Endothelial cell of hepatic sinusoid (primary cell): ENCODE results near the gene TMEM121.

Source experiments
- in situ Hi-C: cut with HindIII; loops from 2 replicates; pipeline ENCODE4 v1.10.0; 2017; ENCODE audit warnings: low sequenced_read_pairs

Gene TMEM121

DNA sequence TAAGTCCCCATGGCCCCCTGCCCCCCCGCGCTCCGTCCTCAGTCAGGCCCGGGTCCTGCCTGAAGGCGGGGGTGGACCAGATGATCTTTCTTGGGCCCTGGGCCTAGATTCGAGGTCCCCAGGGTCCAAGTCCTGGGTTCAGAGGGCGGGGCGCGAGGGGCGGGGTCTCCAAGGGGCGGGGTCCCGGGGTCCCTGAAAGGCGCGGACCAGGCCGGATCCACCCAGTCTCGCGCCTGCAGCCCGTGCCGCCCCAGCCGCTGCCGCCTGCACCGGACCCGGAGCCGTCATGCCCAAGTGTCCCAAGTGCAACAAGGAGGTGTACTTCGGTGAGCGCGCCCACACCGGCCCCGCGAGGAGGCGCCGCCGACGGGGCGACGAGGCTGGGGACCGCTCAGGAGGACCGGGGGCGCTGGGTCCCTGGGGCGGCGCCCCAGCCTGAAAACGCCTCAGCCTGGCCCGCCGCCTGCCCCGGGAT, 39.4 kb upstream of the TMEM121 start:
- in situ Hi-C loops = no loop called here

DNA sequence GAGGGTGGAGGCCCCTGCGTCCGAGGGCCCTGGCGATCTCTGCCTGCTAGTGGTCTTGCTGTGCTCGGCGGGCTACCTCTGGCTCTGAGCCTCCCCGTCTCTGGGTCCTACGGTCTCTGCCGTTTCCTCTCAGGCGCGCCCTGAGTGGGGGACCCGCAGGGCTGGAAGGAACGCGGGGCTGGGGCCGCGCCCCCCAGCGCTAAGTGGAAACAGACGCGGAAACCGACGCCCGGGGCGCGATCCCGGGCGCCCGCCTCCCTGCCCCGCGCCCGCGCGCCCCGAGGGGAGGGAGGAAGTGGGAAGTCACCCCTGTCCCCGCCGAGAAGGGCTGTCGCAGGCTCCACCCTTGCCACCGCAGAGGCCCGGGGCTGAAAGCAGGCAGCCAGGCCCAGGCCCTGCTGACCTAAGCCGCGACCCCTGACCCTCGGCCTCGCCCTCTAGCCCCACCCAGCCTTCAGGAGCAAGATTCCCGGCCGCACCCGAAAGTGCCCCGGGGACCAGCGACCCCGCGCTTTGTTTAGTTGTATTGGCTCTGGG, 38.9 kb upstream of the TMEM121 start:
- in situ Hi-C loops = no loop called here

- in situ Hi-C loops = no loop called here
Observed at GRCh38 chr14:105487986-105488777, 38.2 kb upstream of the TMEM121 start.

GRCh38 chr14:105488781-105489541, 37.4 kb upstream of the TMEM121 start:
- in situ Hi-C loops = no loop called here

- in situ Hi-C loops = no loop called here
Observed at GRCh38 chr14:105489542-105490266, 36.7 kb upstream of the TMEM121 start.

- in situ Hi-C loops = no loop called here
Observed at GRCh38 chr14:105490267-105490571, 36.2 kb upstream of the TMEM121 start.

GRCh38 chr14:105490572-105491365, 35.6 kb upstream of the TMEM121 start, which contains the start of gene TEDC1:
TEDC1 (plus strand) TSS chr14:105491246; CDS start chr14:105491376, 130 bp downstream.
- in situ Hi-C loops = no loop called here

DNA sequence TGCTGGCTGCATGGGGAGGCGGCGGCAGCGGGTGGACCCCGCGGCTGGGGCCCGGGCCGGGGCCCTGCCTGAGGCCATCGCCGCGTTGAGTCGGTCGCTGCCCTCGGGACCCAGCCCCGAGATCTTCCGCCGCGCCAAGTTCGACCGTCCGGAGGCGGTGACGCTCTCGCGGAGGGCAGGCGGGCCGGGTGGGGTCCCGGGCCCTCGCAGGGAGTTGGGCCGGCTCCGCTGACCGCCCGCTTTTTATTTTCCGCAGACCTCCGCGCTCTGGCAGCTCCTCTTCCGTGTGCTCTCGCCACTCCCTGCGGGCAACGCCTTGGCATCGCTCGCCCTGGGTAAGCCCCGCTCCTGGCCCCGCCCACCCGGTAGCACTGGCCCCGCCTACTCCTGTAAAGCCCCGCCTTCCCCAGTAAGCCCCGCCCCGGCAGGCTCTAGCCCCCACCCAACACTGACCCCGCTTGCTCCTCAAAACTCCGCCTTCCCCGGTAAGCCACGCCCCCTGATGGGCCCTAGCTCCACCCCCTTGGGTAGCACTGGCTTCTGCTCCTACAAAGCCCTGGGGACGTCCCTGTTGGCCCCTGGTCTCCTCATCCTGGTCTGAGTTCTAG, 34.9 kb upstream of the TMEM121 start:
- in situ Hi-C loops = no loop called here

GRCh38 chr14:105492031-105492970, 34.1 kb upstream of the TMEM121 start:
- in situ Hi-C loops = no loop called here

- in situ Hi-C loops = no loop called here
Observed at GRCh38 chr14:105492971-105493871, 33.2 kb upstream of the TMEM121 start.

GRCh38 chr14:105493921-105494605, 32.3 kb upstream of the TMEM121 start:
- in situ Hi-C loops = no loop called here

DNA sequence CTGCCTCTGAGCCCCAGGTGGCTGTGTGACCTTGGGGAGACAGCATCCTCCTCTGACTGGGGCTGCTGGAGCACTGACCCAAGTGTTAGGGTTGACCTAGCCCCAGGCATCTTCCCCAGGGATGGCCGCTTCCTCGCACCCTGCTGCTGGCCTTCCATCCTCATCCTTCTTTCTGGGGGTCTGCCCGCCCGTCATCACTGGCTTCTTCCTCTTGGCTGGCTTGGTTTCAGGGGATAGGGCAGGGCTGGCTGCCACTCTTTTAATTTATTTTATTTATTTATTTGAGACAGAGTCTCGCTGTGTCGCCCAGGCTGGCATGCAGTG, 31.8 kb upstream of the TMEM121 start:
- in situ Hi-C loops = no loop called here

GRCh38 chr14:105495101-105495989, 31.0 kb upstream of the TMEM121 start:
- in situ Hi-C loops = no loop called here

DNA sequence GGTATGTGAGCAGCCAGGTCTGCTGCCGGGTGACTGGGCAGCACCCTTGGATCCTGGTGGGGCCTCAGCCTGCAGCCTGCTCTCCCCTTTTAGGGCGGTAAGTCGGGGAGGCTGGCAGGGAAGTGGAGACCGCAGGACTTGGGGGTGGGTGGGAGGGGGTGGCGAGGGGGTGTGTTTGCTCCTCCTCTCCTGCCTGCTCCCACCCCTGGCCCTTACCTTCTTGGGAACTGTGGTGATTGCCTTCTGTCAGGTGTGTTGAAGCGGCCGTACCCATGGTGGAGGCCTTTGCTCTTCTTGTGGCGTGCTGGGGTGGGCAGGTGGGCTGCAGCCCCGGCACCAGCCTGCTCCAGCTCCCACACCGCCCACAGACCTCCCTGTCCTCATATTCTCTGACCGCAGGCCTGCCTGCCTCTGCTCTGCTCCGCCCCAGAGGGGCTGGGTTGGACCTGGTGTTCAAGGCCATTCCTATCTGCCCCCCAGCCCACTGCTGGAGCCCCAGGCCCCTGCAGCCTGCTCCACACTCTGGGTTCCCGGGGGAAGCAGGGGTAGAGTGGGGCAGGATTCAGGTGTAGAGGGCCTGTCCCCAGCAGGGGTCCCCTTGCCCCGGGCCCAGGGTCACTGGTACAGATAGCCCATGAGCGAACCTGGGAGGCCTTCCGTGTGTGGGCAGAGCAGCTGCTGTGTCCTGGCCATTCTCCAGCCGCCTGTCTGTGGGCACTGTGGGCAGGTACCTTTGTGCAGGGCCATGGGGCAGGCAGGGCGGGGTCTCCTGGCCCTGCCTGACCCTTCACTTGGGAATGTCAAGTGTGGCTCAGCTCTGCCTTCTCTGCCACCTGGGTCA, 30.2 kb upstream of the TMEM121 start:
- in situ Hi-C loops = no loop called here

DNA sequence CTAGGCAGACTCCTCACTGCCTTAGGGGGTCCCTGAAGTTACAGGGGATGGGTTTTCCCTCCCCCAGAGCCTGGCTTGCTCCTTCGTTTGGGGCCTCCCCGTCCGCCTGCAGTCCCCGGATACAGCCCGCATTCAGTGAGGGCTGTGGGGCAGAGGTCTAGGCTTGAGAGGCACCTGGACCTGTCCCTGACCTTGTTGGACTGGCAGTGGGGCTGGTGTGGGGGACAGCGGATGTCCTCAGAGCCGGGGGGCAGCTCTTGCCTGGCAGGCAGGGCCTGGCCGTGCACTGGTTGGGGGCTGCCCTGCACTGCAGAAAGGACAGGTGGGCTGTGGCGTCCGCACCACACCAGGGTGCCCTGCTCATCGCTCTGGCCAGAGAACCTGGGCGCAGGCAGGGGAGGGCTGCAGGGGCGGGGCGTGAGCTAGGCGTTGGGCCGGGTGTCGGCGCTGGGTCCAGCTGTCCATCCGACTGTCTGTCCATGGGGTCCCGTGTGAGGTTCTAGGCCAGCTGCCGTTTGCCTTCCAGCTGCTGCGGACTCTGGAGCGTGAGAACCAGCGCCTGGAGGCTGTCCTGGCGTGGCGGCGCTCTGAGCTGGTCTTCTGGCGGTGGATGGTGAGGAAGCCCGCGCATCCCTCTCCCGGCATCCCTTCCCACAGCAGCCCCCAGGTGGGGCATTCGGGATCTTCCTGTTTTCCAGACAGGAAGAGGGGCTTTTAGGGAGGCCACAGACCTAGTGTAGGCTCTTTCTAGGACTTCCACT, 29.4 kb upstream of the TMEM121 start:
- in situ Hi-C loops = no loop called here
